A673 (cell line): ENCODE measurements around the gene TRAPPC10.

Source experiments
- CTCF ChIP-seq: fragments of 300-800, 200-600 bp; sonication (generic); conservative IDR thresholded peaks from 2 replicates; pipeline ENCODE4 v1.5.1; 2017; ENCODE audit warnings: low read depth, mild to moderate bottlenecking, antibody characterized with exemption, low read length, moderate library complexity, mixed read lengths
- EZH2 ChIP-seq: fragments of 200-600 bp; sonication (generic); IDR thresholded peaks from 2 replicates; pipeline ENCODE4 v1.6.1; 2017; ENCODE audit warnings: borderline replicate concordance, low read depth, mild to moderate bottlenecking, mixed read lengths, antibody characterized with exemption, low read length; ENCODE audit not compliant: poor library complexity, severe bottlenecking

- TF ChIP-seq CTCF (no peak), EZH2 (no peak)
Observed at GRCh38 chr21:44062380-44062779, 50.3 kb downstream of the TRAPPC10 start.
